SK-N-SH treated with all-trans-retinoic acid at 6 μM for 48 hours (cell line): Measurements from ENCODE around the gene EVPL.

Experiments used
- ARNTL ChIP-seq: fragments of 450-650 bp; formaldehyde crosslinking; IDR thresholded peaks from 2 replicates; pipeline ENCODE4 v1.5.0; 2020; ENCODE audit warnings: low read depth, mild to moderate bottlenecking, moderate library complexity, borderline replicate concordance
- CREB5 ChIP-seq: fragments of 250-450 bp; sonication (Bioruptor Pico); IDR thresholded peaks from 2 replicates; pipeline ENCODE4 v1.5.1; 2020; ENCODE audit warnings: low read depth, mild to moderate bottlenecking, moderate library complexity
- GLIS3 ChIP-seq: fragments of 250-450 bp; sonication (Bioruptor Pico); IDR thresholded peaks from 2 replicates; pipeline ENCODE4 v1.5.0; 2020; ENCODE audit warnings: mild to moderate bottlenecking, moderate library complexity
- OSR1 ChIP-seq: fragments of 250-450 bp; sonication (Bioruptor Pico); IDR thresholded peaks from 2 replicates; pipeline ENCODE4 v1.8.0; 2022; ENCODE audit warnings: moderate library complexity, mild to moderate bottlenecking, inconsistent platforms
- POU6F1 ChIP-seq: fragments of 250-450 bp; sonication (Bioruptor Pico); IDR thresholded peaks from 2 replicates; pipeline ENCODE4 v1.8.0; 2021; ENCODE audit warnings: low read depth, mild to moderate bottlenecking, moderate library complexity, borderline replicate concordance
- PPARA ChIP-seq: fragments of 250-450 bp; sonication (Bioruptor Pico); IDR thresholded peaks from 2 replicates; pipeline ENCODE4 v1.5.0; 2020; ENCODE audit warnings: mild to moderate bottlenecking, borderline replicate concordance
- SNAI2 ChIP-seq: fragments of 250-450 bp; sonication (Bioruptor Pico); IDR thresholded peaks from 2 replicates; pipeline ENCODE4 v1.5.0; 2020; ENCODE audit warnings: mild to moderate bottlenecking, moderate library complexity
- TCF4 ChIP-seq: fragments of 250-450 bp; sonication (Bioruptor Pico); IDR thresholded peaks from 2 replicates; pipeline ENCODE4 v1.8.0; 2021; ENCODE audit warnings: mild to moderate bottlenecking, moderate library complexity, borderline replicate concordance
- ZFP30 ChIP-seq: fragments of 450-650 bp; formaldehyde crosslinking; IDR thresholded peaks from 2 replicates; pipeline ENCODE4 v1.5.0; 2022; ENCODE audit warnings: mild to moderate bottlenecking, moderate library complexity
- TF ChIP-seq, protein P1 (sequence below): fragments of 250-450 bp; sonication (Bioruptor Pico); IDR thresholded peaks from 2 replicates; pipeline ENCODE4 v1.5.1; 2021; ENCODE audit warnings: mild to moderate bottlenecking, moderate library complexity

DNA sequence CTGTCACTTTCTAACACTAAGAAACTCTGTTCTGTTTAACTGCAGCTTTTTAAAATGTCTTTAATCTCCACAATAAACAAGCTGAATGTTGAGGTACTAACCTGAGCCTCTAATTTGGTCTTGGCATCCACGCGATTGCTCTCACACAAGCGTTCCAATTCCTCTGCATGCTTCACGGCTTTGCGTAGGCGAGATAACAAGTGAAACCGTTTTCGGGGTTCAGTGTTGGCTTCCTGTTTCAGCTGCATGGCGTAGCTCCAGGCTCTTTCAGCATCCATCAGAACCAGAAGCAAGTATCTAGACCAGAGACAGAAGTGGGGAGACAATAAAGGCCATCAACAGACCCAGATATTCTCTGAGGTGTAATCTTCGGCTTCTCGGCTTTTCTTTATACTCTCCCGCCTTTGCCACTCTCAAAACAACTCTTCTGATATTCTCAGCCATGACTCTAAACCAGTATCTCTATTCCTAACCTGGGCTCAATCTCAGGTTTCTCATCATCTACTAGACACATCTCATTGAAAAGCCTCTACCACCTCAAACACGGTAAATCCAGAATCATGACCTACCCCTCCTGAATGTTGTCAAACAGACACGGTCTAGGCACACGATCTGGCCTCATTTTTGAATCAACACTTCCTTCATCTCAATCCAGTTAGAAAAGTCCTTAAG lies 36.9 kb upstream of the EVPL start:
- TF ChIP-seq ARNTL (CRISPR knock-in tag): no peak
- TF ChIP-seq SNAI2 (CRISPR knock-in tag): no peak
- TF ChIP-seq TCF4: no peak
- TF ChIP-seq OSR1 (CRISPR knock-in tag): no peak
- no peak for TF ChIP-seq CREB5 (CRISPR knock-in tag)
- no peak for TF ChIP-seq ZFP30 (CRISPR knock-in tag)
- TF ChIP-seq, protein P1, sequence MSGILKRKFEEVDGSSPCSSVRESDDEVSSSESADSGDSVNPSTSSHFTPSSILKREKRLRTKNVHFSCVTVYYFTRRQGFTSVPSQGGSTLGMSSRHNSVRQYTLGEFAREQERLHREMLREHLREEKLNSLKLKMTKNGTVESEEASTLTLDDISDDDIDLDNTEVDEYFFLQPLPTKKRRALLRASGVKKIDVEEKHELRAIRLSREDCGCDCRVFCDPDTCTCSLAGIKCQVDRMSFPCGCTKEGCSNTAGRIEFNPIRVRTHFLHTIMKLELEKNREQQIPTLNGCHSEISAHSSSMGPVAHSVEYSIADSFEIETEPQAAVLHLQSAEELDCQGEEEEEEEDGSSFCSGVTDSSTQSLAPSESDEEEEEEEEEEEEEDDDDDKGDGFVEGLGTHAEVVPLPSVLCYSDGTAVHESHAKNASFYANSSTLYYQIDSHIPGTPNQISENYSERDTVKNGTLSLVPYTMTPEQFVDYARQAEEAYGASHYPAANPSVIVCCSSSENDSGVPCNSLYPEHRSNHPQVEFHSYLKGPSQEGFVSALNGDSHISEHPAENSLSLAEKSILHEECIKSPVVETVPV (CRISPR knock-in tag): no peak
- TF ChIP-seq PPARA (CRISPR knock-in tag): no peak
- TF ChIP-seq POU6F1 (CRISPR knock-in tag): no peak
- no peak for TF ChIP-seq GLIS3 (CRISPR knock-in tag)
